HG03045 (cell line): Measurements from ENCODE around the gene MKLN1.
"Not testable (repeated sequence)": the region's sequence is repeated elsewhere in the genome, so short reads cannot be mapped to it uniquely, and the experiment has no call there.

Experiments used
- ATAC-seq: cut with Tn5 transposase; IDR thresholded peaks from one replicate; pipeline ENCODE4 v1.9.1; 2021; ENCODE audit warnings: mild to moderate bottlenecking, moderate library complexity; ENCODE audit not compliant: unreplicated experiment

Gene MKLN1

GRCh38 chr7:131455546-131455945 lies 127.9 kb downstream of the MKLN1 start:
- ATAC-seq, result no peak

GRCh38 chr7:131456338-131456737 lies 128.7 kb downstream of the MKLN1 start:
- no peak for ATAC-seq

DNA sequence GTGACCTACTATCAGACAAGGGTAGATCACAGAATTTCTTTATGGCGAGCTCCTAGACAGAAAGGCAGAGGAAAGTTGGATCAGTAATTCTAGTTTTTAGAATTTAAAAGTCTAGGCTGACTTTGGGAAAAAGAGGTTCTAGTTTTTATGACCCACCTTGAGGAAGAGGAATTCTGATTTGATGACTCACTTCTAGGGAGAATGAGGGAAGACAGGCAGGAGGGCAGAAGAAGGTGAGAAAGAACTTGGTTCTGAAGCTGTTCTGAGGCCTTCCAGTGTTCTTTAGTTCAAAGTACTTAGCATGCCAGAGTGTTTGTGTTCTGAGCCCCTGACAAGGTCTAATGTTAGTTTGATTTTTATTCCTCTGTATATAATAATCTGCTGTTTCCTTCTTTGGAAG lies 131.6 kb downstream of the MKLN1 start:
- no peak for ATAC-seq

DNA sequence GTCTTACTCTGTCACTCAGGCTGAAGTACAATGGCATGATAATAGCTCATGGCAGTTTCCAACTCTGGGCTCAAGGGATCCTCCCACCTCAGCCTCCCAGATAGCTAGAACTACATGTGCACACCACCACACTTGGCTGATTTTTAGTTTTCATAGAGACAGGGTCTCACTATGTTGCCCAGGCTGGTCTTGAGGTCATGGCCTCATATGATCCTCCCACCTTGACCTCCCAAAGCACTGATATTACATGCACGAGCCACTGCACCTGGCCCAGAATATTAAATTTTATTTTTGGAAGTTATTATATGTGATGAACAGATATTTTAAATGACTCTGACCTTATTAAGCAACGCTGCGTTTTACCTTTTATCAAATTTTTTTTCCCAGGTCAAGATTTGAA lies 134.4 kb downstream of the MKLN1 start:
- ATAC-seq, result no peak

DNA sequence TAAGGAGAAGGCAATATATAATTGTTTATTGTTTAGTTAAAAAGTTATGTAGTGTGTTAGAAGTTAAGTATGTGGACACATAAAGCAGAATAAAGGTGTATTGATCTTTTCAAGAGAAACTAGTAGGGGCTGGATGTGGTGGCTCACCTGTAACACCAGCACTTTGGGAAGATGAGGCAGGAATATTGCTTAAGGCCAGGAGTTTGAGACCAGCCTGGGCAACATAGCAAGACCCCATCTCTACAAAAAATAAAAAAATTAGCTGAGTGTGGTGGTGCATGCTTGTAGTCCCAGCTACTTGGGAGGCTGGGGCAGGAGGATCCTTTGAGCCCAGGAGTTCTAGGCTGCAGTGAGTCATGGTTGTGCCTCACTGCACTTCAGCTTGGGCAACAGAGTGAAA lies 135.0 kb downstream of the MKLN1 start:
- not testable (repeated sequence) for ATAC-seq

- ATAC-seq, result no peak
Observed at GRCh38 chr7:131466735-131467365, 139.2 kb downstream of the MKLN1 start.

GRCh38 chr7:131467788-131468187 lies 140.1 kb downstream of the MKLN1 start:
- ATAC-seq, result no peak

DNA sequence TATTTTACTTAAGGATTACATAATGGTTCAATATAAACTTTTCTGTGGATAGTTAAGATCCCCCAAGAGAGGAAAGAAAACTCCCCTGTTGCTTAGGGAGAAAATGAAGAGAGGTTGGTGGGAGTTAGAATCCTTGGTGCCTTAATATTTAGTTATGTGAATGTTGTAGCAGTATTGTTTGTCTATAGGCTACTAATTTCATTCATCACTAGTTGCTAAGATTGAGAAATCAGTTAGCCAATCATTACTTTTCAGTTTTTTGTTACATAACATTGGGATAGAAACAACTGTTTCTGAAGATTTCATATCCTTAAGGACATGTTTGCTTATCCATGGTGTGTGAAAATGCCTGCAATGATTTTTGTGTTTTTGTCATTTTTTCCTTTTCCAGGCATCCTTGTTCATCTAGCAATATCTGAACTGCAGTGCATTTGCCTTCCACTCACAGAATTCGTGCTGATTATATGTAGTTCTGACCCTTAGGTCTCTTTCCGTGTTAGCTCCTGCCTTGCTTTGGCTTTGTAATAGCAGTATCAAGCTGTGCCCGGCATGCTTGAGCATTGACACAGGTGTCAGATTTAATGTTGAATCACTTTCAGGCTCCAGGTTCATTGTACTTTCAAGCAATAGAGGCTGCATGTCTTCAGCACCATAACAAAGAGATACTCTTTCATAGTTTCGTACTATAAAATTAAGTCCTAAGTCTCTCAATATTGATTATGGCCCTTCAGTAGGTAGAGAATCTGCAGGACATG lies 143.8 kb downstream of the MKLN1 start:
- ATAC-seq, result no peak

DNA sequence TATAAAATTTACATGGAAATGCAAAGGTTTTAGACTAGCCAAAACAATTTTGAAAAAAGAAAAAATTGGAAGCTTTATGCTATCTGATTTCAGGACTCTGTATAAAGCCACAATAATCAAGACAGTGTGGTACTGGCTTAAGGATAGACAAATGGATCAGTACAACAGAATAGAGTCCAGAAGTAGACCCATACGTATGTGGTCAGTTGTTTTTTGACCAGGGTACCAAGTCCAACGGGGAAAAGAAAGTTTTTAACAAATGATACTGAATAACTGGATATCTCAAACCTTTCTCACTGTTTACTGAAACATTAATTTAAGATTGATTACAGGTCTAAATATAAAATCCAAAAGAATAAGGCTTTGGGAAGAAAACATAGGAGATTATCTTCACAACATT lies 149.1 kb downstream of the MKLN1 start:
- no peak for ATAC-seq

DNA sequence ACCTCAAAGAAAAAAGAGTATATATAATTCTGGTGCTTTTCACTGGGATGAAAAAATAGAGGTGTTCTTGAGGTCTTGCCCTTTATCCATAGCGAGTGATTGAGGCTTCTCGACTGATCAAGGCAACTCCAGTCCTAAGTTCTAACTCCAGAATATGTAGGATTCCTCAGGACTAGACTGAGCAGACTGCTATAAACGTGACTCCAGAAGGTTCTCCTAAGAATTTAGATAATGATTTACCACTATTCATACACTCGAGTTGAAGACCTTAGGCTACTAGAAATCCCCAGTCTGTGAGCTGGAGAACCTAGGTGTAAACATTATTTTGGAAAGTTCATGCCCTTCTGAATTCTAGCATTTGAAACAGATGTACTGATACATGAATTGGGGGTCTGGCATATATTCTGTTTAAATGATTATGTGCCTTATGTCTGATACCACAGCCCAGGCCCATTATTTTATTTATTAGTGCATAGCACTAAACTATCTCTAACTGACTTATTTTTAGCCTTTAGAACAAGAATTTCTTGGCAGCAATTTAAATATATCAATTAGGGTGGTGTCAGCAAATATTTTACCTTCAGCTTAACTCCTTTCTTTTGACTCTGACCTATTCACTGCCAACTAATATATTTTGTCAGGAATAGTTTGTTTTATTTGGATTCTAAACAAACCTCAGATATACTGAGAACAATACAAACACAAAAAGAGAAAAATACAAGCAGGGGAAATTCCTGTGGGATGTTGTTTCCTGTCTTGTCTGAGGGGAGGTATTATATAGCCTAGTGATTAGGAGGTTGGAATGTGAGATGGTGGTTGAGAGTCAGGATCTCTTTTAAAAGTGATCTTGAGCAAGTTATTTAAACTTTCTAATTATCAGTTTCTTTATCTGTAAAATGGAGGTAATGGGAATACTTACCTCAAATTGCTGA lies 153.0 kb downstream of the MKLN1 start:
- no peak for ATAC-seq

GRCh38 chr7:131482800-131483199 lies 155.1 kb downstream of the MKLN1 start:
- ATAC-seq, result no peak

DNA sequence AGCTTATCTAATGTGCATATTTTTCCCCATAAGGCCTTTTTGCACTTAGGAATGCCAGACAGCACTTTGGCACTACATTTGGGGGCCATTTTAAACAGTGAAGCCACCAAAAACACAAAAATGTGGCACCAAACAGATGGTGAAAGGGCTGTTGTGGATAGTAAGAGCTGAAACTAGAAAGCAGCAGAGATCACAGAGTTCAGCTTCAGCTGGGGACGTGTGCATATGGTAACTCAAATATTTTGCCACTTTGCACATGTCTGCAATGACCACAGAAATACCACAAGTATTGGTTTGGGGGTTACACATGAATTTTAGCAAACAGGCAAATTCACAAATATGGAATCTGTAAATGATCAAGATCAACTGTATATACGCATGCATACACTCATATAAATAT lies 155.9 kb downstream of the MKLN1 start:
- ATAC-seq, result no peak

DNA sequence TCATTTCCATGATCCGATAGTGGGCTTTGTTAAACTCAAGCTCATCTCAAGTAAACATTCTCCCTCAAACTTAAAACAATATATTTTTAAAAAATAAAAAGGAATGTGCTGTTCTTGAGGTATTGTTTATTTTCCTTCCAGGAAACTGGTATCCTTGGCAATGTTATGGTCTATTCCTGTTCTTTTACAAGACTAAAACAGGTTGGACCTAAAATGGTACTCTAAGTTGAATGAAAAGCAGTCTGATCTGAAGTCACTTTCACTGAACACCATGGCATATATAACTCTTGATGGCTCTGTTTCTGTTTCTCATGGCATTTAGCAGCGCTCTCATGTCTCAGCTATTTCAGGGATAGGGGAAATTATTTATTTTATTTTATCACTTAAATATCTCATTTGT lies 158.7 kb downstream of the MKLN1 start:
- no peak for ATAC-seq

DNA sequence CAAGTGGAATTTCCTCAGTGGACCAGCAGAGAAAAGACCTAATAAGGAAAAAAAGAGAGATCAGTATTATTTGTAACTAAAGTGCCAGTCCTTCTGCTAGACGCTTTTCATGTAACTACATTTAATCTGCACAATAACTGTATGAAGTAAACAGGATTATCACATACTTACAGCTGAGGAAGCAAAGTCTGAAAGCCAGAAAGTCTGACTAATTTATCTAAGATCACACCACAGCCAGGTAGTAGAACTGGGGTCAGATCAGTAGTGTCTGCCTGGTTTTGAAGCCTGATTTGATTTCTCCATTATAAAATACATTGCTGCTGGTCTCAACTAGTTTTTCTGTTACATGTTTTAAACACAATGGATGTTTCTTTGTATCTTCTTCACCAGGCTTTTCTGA lies 159.5 kb downstream of the MKLN1 start:
- no peak for ATAC-seq

- ATAC-seq, result no peak
Observed at GRCh38 chr7:131488361-131488760, 160.7 kb downstream of the MKLN1 start.

DNA sequence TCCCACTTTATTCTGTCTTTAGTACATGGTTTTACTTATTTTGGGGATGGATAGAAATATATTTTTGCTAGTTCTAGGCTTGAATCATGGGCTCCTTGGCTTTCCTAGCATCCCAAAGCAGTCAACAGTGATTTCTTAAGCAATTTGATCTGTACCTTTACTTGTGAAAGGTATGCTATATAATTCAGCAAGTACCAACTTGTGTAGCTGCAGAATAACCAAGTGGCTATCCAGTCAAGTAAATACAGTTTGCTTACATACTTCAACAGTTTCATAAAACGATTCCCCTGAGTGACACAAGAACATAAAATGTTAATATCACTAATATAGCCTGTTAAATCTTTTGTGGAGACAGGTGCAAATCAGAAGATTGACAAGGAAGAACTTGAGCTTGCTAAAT lies 161.5 kb downstream of the MKLN1 start:
- ATAC-seq, result no peak

- ATAC-seq, result no peak
Observed at GRCh38 chr7:131489881-131490280, 162.2 kb downstream of the MKLN1 start.

GRCh38 chr7:131493081-131493480 lies 165.4 kb downstream of the MKLN1 start:
- ATAC-seq, result no peak

DNA sequence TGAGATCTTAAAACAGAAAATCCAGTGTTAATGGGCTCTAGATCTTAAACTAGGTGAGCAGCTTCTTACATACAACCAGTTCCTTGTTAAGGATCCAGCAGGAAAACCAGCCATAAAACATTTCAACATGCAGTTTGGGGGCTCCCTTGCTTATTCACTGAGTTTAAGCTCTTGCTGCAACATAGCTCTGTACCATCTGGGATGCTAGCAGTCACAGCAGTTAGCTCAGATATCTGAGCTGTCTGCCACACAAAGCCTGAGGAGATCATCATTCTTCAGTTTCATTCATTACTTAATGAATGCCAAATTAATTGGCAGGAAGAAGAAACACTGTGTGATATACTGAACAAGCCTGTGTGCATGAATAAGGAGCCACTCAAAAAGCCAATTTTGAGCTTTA lies 165.9 kb downstream of the MKLN1 start:
- no peak for ATAC-seq

- ATAC-seq, result no peak
Observed at GRCh38 chr7:131494182-131494581, 166.5 kb downstream of the MKLN1 start.

- no peak for ATAC-seq
Observed at GRCh38 chr7:131495669-131496498, 168.2 kb downstream of the MKLN1 start.
